Activated B cell treated with CpG ODN at 0.5 μM for 24 hours (primary cell): ENCODE measurements around the gene EXPH5. TPM values are rescaled to one million over a fixed set of nuclear protein-coding genes. Genes with fewer than 3 reads are reported as not detected.
"Not testable (repeated sequence)": the region's sequence is repeated elsewhere in the genome, so short reads cannot be mapped to it uniquely, and the experiment has no call there.

Source experiments
- ATAC-seq: fragments of 200-7000 bp; cut with Tn5 transposase; one replicate; pipeline ENCODE4 v1.10.0; 2021; ENCODE audit warnings: low read depth, mild to moderate bottlenecking, moderate library complexity
- CTCF ChIA-PET: fragments of 350-600 bp; sonication (Branson Sonifier 250); formaldehyde crosslinking; loops from one replicate; lab custom pipeline; 2021; ENCODE audit warnings: antibody characterized with exemption; lab: Charles Lee
- POLR2A ChIA-PET: fragments of 350-600 bp; sonication (Branson Sonifier 250); formaldehyde crosslinking; loops from one replicate; lab custom pipeline; 2021; ENCODE audit warnings: antibody characterized with exemption; lab: Charles Lee
- DNase-seq: peaks from one replicate; pipeline ENCODE4 v3.0.0; 2022
- H3K27ac Mint-ChIP-seq: one replicate; pipeline ENCODE4 v1.8.0; 2020; ENCODE audit warnings: mixed read lengths
- H3K27me3 Mint-ChIP-seq: one replicate; pipeline ENCODE4 v1.8.0; 2021; ENCODE audit warnings: mixed read lengths
- H3K36me3 Mint-ChIP-seq: one replicate; pipeline ENCODE4 v1.8.0; 2021; ENCODE audit warnings: low read depth, mixed read lengths
- H3K4me1 Mint-ChIP-seq: one replicate; pipeline ENCODE4 v1.8.0; 2021; ENCODE audit warnings: mixed read lengths
- H3K4me3 Mint-ChIP-seq: one replicate; pipeline ENCODE4 v1.8.0; 2020; ENCODE audit warnings: mild to moderate bottlenecking, mixed read lengths
- H3K9me3 Mint-ChIP-seq: one replicate; pipeline ENCODE4 v1.8.0; 2020; ENCODE audit warnings: mixed read lengths
- intact Hi-C: fragments of 100-400 bp; cut with micrococcal nuclease; formaldehyde crosslinking; loops from one replicate; pipeline ENCODE4 v1.15.1; 2024
- total RNA-seq: library from RNA; stranded (reverse); gene quantifications from 2 replicates; pipeline ENCODE4 v1.2.3, GENCODE V29; 2022
- TF ChIP-seq, protein P1 (sequence below): fragments of 200-600 bp; IDR thresholded peaks from one replicate; pipeline ENCODE4 v1.8.0; 2022; ENCODE audit warnings: antibody characterized with exemption, mild to moderate bottlenecking

The EXPH5 gene
- total RNA-seq, 1 donor from 2014 or later, result 0.29 TPM

- TF ChIP-seq, protein P1, sequence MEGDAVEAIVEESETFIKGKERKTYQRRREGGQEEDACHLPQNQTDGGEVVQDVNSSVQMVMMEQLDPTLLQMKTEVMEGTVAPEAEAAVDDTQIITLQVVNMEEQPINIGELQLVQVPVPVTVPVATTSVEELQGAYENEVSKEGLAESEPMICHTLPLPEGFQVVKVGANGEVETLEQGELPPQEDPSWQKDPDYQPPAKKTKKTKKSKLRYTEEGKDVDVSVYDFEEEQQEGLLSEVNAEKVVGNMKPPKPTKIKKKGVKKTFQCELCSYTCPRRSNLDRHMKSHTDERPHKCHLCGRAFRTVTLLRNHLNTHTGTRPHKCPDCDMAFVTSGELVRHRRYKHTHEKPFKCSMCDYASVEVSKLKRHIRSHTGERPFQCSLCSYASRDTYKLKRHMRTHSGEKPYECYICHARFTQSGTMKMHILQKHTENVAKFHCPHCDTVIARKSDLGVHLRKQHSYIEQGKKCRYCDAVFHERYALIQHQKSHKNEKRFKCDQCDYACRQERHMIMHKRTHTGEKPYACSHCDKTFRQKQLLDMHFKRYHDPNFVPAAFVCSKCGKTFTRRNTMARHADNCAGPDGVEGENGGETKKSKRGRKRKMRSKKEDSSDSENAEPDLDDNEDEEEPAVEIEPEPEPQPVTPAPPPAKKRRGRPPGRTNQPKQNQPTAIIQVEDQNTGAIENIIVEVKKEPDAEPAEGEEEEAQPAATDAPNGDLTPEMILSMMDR, result no peak
- Mint-ChIP-seq H3K27me3 (peaks cover 13% of the 10 kb centered on the region), H3K9me3 (no peaks in the 10 kb centered on the region), H3K27ac (no peak overlapping the region), H3K36me3 (no peaks in the 10 kb centered on the region), H3K4me3 (no peak overlapping the region), H3K4me1 (no peaks in the 10 kb centered on the region)
- no peak for ATAC-seq
- ChIA-PET POLR2A (no interaction called here), CTCF (no interaction called here)
- intact Hi-C loops, result no loop called here
- DNase-seq, result no peak
These were observed 20.5 kb upstream of the EXPH5 start for GRCh38 chr11:108614086-108614485.

- Mint-ChIP-seq H3K4me3 (no peak overlapping the region), H3K9me3 (no peaks in the 10 kb centered on the region), H3K4me1 (no peaks in the 10 kb centered on the region), H3K27ac (no peak overlapping the region), H3K36me3 (no peaks in the 10 kb centered on the region), H3K27me3 (peaks cover 16% of the 10 kb centered on the region)
- POLR2A ChIA-PET, result no interaction called here
- DNase-seq, result no peak
- no peak for ATAC-seq
- intact Hi-C loops, result no loop called here
- TF ChIP-seq, protein P1, result no peak
- CTCF ChIA-PET, result no interaction called here
These were observed 16.1 kb upstream of the EXPH5 start for GRCh38 chr11:108609682-108610081.

DNA sequence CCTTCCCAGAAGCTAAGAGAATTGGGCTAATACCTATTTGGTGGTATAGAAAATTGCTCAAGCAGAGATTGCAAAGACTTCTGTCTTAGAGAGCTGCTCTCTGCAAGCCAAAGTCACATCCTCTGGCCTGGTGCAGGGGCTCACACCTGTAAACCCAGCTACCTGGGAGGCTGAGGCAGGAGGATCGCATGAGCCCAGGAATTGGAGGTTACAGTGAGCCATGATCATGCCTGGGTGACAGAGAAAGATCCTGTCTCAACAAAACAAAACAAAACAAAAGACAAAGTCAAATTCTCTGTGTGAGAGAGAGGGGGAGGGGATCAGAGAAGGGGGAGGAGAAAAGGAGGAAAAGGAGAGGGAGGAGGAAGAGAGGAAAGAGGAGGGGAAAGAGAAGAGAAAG, 15.0 kb upstream of the EXPH5 start:
- intact Hi-C loops, result no loop called here
- TF ChIP-seq, protein P1, result no peak
- H3K4me1 Mint-ChIP-seq, result no peaks in the 10 kb centered on the region
- no peak for DNase-seq
- POLR2A ChIA-PET, result no interaction called here
- H3K9me3 Mint-ChIP-seq, result no peaks in the 10 kb centered on the region
- ATAC-seq, result no peak
- H3K27me3 Mint-ChIP-seq, result peaks cover 15% of the 10 kb centered on the region
- H3K36me3 Mint-ChIP-seq, result no peaks in the 10 kb centered on the region
- no peak overlapping the region for H3K27ac Mint-ChIP-seq
- CTCF ChIA-PET, result no interaction called here
- no peak overlapping the region for H3K4me3 Mint-ChIP-seq

- no peaks in the 10 kb centered on the region for H3K9me3 Mint-ChIP-seq
- intact Hi-C loops, result no loop called here
- DNase-seq (no peak), ATAC-seq (no peak)
- TF ChIP-seq, protein P1, result no peak
- H3K27me3 Mint-ChIP-seq, result peaks cover 27% of the 10 kb centered on the region
- ChIA-PET CTCF (no interaction called here), POLR2A (no interaction called here)
- no peaks in the 10 kb centered on the region for H3K4me1 Mint-ChIP-seq
- no peak overlapping the region for H3K4me3 Mint-ChIP-seq
- H3K27ac Mint-ChIP-seq, result no peak overlapping the region
- H3K36me3 Mint-ChIP-seq, result no peaks in the 10 kb centered on the region
These were observed 13.1 kb upstream of the EXPH5 start for GRCh38 chr11:108606495-108607160.

GRCh38 chr11:108606070-108606469, 12.5 kb upstream of the EXPH5 start:
- DNase-seq, result no peak
- POLR2A ChIA-PET, result no interaction called here
- Mint-ChIP-seq H3K9me3 (no peaks in the 10 kb centered on the region), H3K4me3 (no peak overlapping the region), H3K36me3 (no peaks in the 10 kb centered on the region), H3K27me3 (peaks cover 28% of the 10 kb centered on the region), H3K27ac (no peak overlapping the region), H3K4me1 (no peaks in the 10 kb centered on the region)
- TF ChIP-seq, protein P1, result no peak
- intact Hi-C loops, result no loop called here
- ATAC-seq, result no peak
- CTCF ChIA-PET, result no interaction called here

GRCh38 chr11:108602818-108603217, 9.2 kb upstream of the EXPH5 start:
- DNase-seq, CTCF ChIA-PET, ATAC-seq, H3K4me3 Mint-ChIP-seq, H3K4me1 Mint-ChIP-seq, H3K9me3 Mint-ChIP-seq, intact Hi-C loops, POLR2A ChIA-PET, H3K27ac Mint-ChIP-seq, H3K36me3 Mint-ChIP-seq: not testable (repeated sequence)
- H3K27me3 Mint-ChIP-seq, result peaks cover 33% of the 10 kb centered on the region
